Tongue (tissue), 2 donors: ENCODE measurements around the gene RSPH9. TPM values are rescaled to one million over a fixed set of nuclear protein-coding genes. Genes with fewer than 3 reads are reported as not detected.
A peak's percentile ranks its signal among the peaks of the same experiment; 100 is the strongest.
"Not testable (repeated sequence)": the region's sequence is repeated elsewhere in the genome, so short reads cannot be mapped to it uniquely, and the experiment has no call there.

ENCODE experiments used
- DNase-seq: peaks from one replicate; pipeline ENCODE4 v3.0.0-alpha.2; 2015
- total RNA-seq: library from RNA; depleted of rRNA; stranded (reverse); fragments of >200 nt; gene quantifications from one replicate; pipeline ENCODE4 v1.2.3, GENCODE V29; 2014

RSPH9 gene
- total RNA-seq, 1 donor from 2014 or later: 0.41 TPM

DNA sequence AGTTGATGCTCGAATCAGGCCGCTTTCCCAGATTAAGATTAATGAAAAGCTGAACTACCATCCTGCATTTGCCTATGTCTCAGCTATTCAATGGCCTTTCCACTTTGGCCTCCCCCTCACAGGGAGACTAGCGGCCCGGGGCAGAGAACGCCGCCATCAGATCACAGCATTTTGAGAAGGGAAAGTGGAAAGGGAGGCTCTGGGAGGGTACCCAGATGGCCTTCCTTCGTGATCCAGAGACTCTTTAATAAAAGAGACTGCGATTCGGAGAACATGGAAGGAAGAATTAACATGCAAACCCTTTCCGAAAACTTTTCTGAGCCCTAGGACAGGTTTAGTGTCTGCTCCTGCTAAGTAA, 42.2 kb downstream of the RSPH9 start:
- DNase-seq: no peak

DNA sequence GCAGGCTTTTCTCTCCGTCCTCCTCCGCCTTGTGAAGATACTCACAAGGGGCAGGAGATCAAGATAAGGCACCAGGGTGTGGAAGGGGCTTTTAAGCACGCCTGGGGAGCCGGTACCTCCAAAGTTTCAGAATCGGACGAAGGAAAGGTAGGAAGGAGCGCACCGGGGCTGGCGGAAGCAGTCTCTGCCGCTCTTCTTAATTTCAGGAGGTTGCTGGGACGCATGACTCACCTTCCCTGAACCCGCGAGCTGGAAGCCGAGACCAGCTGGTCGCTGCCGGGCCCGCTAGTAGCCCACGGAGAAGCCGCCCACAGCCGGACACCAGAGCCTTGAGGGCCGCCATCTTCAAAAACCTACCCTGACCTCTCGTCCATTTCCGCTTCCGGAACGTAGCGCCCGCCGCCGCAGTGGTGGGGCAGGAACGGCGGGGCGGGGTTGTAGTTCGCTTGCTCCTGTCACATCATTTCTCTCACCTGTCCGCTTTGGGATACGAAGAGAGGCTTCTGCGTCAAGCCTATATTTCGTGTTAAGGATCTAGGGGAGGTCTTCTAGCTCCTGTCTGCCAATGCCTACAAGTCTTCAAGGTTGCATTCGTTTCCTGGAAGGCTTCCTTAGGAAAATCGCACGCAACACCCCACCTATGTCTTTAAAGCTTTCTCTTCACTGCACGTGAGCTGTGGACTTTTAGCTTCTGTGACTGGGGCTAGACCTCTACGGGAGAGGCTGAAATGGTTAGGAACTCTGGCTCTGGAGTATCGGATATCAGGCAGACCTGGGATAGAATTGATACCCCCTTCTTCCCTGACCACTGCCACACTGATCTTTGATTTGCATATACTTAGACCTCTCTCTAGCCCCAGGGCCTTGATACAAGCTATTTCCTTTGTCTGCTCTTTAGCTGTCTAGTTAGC, 42.9 kb downstream of the RSPH9 start, which contains the start of gene MRPS18A:
TSS of gene MRPS18A (minus strand) at position 355 of the 911 bp plus-strand sequence. CDS start at position 343, 12 bp downstream.
- peak; percentile 87 for DNase-seq

DNA sequence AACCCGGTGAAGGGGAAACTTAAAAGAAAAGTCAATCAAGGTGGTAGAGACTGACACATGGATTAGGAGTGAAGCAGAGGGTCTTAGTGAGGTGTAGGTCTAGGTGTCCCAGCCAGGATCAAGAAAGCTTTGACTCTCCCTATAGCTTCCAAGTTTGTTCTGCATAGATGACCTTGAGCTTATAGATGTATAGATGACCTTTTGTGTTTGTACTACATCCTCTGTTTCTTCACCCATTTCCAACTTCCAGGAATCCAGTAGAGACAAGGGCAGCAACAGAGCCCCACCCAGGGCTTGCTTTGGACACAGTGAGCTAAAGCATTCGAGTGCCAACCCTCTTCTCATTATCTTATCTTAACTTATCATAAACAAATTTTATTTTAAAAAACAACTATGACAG, 44.6 kb downstream of the RSPH9 start:
- DNase-seq: no peak

DNA sequence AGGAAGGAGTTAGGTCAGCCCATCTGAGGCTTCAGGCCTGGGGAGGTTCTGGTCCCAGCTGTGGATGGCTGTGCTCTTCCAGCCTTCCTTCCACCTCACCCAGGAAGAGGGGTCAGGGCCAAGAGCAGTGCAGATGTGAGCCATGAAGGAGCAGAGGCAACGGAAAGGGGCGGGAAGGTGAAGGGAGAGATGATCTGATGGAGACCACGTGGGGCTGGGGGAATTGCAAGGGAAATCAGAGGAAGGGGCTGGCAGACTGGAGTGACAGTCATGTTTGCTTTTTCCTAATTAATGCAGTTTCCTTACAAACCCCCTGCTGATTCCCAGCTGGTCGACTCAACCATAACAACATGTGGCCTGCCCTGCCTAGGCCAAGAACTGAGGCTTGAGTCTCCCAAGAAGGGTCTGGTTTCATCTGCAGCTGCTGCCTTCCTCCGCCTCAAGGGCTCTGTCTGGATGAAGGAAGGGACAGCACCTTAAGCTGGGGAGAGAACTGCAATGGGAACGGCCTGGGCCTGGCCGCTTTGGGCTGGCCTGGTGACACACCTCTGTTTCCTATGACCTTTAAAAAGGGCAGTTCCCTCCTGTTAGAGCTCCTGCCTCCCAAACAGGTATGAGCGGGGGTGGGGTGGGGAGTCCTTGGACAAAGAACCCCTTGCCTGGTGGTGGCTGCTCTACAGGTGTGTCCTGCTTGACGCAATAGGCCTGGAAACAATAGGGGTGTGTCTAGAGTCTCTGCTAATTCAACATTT, 50.6 kb downstream of the RSPH9 start:
- peak; percentile 91 for DNase-seq

DNA sequence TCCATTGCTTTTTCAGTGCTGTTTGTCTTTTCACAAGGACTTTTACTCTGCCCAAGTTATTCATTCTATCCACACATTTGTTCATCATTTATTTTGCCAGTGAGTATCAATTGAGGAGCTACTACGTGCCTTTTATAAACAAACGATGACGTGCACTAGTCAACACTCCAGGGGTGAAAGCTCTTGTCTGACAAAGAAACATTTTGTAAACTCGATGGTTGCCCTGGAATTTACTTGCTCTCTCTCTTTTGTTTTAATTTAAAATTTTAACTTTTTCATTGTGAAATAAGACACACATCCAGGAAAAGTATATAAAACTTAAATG, 51.1 kb downstream of the RSPH9 start:
- DNase-seq: no peak

DNA sequence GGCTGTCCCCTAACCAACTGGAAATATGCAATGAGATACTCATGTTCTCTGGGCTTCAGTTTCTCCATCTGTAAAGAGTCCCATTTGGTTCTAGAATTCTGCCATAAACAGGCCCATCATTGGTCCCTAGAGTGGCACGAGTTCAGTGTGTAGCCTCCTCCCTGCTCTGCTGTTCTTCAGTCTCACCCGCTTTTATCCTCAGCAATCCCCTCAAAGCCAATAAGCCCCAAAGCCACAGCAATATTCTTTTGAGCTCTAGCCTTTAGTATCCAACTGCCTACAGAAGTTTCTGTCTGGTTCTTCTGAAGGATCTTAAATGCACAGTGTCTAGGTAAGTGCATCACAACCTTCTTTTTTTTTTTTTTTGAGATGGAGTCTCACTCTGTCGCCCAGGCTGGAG, 52.6 kb downstream of the RSPH9 start:
- no peak for DNase-seq

DNA sequence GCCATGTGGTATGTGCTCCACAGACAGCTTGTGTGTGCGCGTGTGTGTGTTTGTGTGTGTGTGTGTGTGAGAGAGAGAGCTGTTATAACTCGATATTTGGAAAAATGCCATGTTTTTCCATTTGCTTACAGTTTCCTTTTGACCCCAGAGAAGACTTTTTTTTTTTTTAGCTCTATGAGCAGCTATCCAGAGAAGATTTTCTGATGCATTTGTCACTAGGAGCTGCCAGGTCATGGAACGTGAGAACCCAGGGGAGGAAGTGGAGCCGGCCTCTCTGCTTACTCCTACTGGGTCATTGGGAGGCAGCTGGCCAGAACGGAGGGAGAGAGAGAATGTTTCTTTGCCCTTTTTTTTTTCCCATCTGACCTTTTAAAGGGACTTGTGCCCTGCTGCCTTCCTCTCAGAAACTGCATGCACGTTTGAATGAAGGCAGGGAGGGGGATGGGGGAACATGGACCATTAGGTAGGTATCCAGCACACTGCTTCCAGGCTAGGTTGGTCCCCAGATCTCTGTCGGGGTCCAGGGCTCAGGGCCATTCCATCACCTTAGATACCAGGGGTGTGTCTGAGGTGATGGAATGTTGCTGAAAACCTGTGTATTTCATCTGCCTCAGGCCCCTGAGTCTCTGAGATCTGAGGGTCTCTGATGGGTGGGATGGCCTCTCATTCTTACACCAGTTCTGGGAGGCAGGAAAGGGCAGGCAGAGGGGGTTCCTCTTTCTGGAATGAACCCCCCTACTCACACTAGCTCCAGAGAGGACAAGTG, 53.9 kb downstream of the RSPH9 start:
- DNase-seq: peak; percentile 76

DNA sequence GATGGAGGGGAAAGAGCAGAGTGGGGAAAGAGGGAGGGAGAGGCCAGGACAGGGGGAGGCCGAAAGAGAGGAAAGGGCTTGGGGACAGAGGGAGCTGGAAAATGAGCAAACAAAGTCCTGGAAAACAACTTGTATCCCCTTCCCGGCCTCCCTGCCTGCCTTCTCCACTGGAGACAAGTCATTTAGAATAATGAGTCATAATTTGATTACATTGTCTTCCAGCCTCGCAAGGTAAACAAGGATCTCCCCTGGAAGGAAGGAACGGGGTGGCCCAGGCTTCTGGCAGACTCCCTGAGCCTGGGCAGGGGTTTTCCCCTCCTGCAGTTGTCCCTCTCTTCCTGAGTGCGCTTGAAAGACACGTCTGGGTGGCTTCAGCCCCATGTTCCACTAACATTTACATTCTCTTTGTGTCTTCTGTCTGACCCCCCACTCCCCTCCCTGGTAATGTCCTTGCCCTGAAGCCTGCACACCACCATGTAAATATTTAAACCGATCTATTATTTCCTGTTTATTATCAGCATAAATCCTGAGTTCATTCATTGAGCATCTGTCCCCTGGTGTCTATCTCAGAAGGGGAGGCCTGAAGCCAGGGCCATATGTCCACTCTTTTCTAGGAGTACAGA, 54.8 kb downstream of the RSPH9 start:
- peak; percentile 65 for DNase-seq

DNA sequence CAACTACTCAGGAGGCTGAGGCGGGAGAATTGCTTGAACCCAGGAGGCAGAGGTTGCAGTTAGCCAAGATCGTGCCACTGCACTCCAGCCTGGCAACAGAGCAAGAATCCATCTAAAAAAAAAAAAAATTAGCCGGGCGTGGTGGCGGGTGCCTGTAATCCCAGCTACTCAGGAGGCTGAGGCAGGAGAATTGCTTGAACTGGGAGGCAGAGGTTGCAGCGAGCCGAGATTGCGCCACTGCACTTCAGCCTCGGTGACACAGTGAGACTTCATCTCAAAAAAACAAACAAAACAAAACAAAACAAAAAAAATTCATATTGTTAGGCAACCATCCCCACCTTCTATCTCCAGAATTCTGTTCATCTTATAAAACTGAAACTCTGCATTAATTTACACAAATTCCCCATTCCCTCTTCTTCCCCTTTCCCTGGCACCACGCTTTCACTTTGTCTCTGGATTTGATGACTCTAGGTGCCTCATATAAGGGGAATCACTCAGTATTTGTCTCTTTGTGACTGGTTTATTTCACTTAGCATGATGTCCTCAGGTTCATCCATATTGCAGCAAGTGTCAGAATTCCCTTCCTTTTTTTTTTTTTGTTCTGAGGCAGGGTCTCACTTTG, 56.2 kb downstream of the RSPH9 start:
- not testable (repeated sequence) for DNase-seq

DNA sequence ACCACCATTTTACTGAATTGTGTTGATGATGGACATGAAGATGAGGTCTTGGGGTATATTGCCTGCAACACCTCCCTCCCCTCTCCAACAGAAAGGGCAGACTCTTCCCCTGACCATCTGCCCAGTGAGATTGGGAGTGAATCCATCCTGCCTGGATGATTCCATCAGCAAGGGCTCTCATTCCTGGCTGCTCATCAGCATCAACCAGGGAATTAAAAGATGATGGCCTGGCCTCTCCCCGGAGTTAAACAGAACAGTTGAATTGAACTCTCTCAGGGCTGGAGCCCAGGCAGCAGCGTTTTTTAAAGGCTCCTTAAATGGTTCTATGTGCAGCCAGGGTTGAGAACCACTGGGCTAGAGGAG, 57.3 kb downstream of the RSPH9 start:
- DNase-seq: no peak

DNA sequence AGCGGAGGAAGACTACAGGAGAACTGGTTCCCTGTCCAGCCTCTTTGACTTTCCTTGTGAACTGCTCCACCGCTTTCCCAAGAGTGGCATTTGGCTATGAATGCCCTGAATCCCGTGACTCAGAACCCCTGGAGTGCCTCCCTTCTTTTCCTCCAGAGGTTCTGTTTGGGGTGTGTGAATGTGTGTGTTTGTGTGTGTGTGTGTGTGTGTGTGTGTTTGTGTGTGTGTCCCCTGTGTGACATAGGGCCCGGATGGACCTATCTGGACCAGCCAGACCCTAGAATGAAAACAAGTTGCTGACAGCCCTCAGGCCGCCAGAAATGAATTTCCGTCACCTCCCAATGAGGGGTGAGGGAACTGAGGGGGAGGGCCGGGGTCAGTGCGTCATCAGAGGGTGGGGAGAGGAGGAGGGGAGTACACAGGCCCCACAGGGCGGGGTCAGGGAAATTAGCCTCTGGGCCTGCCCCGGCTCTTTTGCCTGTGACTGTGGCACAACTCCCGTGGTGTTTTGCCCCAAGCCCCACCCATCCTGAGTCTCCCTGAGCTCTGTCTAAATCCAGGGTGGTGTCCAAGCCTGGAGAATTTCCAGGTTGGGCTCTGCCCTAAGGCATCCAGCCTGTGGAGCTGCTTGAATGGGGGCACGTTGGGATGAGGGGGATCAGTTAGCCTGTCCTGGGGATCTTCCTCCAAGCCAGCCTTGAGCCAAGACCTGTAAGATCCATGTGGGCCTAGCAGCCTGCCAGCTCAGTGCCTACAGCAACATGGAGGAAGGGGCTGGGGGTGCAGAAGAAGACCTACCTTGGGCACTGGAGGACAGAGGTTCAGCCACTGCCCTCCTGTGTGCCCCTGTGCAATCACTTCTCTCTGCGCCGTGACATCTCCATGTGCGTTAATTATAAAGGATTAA, 58.0 kb downstream of the RSPH9 start:
- peak; percentile 96 for DNase-seq

DNA sequence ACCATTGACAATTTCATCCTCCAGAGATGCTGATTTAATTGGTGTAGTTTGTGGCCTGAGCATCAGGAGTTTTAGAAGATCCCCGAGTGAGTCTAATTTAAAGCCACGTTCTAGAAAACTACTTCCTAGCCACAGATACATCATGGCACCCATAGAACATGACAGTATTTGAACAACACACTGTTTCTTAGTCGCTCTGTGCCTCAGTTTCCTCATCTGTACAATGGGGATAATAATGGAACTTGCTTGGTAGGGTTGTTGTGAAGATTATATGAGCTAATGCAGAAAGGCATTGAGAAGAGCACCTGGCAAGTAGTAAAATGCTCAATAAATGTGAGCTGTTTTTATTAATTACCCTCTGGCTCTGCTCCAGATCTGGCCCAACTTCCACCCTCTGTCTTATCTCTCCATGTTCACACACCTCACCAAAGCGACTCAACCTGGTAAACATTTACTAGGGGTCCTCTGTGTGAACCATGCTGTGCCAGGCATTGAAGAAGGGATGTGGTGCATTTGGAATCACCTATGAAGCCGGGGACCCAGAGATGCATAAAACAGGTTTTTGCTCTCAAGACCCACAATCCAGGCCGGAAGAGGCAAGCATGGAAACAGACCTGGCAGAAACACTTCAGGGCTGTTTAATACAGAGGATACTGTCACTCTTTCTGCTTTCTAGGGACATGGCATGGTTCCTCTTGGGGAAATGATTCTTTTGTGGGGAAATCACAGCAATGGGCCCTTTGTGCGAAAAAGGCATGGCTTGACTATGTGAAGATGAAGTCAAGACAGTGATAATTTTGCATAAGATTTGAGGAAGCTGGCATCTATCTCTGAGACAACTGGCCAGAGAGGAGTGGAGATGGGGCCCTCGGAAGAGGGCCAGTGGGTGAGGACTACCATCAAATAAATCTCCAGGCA, 58.9 kb downstream of the RSPH9 start:
- no peak for DNase-seq

DNA sequence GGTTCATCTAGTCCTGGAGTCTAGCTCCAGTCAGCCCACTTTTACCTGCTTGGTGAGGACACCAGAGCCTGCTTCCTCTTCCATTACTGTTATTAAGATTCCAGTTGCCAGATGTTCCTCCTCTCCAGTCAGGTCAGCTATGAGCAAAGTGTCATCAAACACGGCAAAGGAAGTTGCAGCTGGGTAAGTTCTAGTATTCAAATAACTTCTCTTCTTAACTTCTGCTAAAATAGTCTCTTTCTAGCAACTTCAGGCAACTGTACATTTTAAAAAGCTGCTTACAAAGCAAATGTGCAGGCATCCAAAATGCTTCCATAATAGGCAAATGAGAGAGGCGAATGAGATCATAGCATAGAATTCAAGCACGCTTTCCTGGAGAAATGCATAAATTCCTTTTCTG, 61.2 kb downstream of the RSPH9 start:
- peak; percentile 56 for DNase-seq

DNA sequence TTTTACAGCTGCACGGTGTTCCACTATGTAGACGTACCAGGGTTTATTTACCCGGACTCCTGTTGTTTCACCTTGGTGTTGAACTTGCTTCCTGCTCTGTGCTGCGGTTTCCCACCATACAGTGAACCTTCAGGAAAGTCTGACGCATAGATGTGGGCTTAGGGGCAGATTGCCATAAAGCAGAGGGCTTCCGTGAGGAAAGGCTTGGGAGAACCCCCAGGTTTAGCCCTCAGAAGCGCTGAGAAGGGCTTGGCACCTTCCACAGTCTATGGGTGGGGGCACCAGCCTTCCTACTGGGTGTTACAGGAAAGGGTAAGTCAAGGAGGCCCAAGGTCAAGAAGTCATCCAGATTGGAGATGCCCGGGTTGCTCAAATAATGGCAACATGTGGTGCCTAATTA, 62.0 kb downstream of the RSPH9 start:
- DNase-seq: no peak

DNA sequence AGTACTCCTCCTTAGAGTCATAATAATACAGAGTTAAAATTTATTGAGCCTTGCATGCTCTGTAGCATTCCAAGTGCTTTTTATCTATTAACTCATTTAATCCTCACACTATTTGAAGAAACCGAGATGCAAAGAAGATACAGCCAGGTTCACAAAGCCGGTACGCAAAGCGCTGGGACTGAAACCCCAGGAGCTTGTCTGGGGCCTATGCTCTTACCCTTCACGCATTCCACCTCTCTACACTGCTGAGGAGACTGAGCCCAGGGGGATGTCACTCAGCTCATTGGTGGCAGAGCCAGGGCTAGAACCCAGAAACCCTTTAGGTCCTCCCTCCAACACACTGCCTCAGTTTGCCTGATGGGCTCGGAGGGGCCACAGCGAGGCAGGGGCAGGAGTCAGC, 62.4 kb downstream of the RSPH9 start:
- DNase-seq: no peak

DNA sequence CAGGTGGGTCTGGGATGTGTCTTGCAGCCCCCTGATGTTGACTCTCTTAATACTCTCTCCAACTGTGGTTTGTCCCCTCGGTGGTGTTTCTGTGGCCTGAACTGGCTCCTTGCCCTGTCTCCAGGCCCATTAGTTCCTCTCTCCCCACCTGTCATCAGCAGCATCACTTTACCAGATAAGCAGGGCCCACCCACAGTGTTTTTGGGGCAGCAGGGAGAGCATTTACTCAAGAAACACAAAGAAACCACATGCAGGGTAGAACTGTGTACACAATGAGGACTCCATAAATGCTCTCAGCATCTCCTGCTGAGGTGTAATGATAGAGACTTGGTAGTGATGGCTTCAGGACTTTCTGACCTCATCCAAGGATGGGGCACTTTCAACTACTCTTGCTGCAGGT, 62.9 kb downstream of the RSPH9 start:
- DNase-seq: no peak

DNA sequence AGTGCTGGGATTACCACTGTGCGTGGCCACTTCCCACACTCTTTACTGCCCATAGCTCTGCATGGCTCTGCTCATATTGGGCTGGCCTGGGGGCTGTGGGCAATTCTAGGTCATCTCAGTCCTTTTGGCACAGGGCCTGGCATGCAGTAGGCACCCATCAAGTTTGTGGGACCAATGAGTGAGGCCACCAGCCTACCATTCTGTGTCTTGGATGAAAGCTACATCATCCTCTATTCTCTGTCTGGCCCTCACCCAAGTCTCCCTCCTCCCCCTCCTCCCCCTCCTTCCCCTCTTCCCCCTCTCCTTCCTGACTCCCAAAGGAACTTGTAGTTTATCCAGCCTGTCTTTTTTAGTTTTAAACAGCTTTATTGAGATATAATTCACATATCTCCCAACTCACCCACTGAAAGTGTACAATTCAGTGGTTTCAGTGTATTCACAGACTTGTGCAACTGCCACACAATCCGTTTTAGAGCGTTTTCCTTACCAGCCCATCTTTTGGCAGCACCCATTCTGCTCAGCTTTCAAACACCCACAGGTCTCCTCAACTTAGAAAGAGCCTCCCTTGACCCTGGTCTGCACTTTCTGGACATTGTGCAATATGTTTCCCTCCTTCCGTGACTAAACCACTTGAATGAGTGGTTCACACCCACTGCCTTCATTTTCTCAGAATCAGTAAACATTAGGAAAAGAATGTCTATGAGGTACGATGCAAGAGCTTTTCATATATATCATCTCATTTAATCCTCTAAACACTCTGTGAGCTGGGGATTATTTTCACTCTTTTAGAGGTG, 64.2 kb downstream of the RSPH9 start:
- no peak for DNase-seq

DNA sequence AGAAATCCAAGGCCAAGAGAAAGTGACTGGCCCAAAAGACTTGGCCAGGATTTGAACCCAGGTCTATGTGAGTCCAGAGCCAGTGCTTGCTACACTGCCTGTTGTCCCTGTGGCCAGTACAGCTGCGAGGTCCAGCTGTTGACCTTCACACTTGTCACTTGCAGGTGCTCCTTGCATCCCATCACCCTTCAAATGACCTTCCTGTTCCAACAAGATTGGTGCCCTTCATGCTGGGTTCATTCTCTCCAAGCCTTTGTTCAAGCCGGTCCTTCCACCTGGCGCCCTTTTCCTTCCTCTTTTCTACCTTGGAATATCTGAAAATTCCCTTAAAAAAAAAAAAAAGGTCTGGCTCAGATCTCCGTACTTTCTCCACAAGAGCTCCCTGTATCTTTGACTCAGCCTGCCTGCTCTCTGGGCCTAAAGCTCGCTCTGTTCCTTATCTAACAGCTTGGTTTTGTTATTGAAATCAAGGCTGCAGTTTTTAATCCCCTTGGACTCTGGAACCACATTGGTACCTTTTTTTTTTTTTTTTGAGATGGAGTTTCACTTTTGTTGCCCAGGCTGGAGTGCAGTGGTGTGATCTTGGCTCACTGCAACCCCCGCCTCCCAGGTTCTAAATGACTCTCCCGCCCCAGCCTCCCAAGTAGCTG, 64.9 kb downstream of the RSPH9 start:
- DNase-seq: no peak
